HUES64 (cell line): ENCODE results near the gene PLCB1.

Source experiments
- H3K27ac ChIP-seq: 2 replicates; pipeline ENCODE4 v1.7.0; 2013; ENCODE audit warnings: low read depth, low read length, inconsistent platforms
- H3K27me3 ChIP-seq: 2 replicates; pipeline ENCODE4 v1.6.1; 2013; ENCODE audit warnings: mild to moderate bottlenecking, low read length; ENCODE audit not compliant: insufficient read depth
- H3K36me3 ChIP-seq: 2 replicates; pipeline ENCODE4 v1.6.1; 2013; ENCODE audit warnings: mild to moderate bottlenecking, low read length; ENCODE audit not compliant: insufficient read depth
- H3K4me1 ChIP-seq: 2 replicates; pipeline ENCODE4 v1.6.1; 2013; ENCODE audit warnings: mild to moderate bottlenecking, low read length, moderate library complexity; ENCODE audit not compliant: insufficient read depth
- H3K4me3 ChIP-seq: 2 replicates; pipeline ENCODE4 v1.5.1; 2013; ENCODE audit warnings: mild to moderate bottlenecking, low read length, moderate library complexity
- H3K9ac ChIP-seq: 2 replicates; pipeline ENCODE4 v1.6.1; 2013; ENCODE audit warnings: mild to moderate bottlenecking, low read depth, low read length
- H3K9me3 ChIP-seq: 2 replicates; pipeline ENCODE4 v1.6.1; 2013; ENCODE audit warnings: low read depth, low read length; ENCODE audit not compliant: insufficient read depth
- WGBS: fragments of 150-250, 120-280 bp; methylation state at CpG from one replicate; pipeline ENCODE4 v1.1.7; 2013; ENCODE audit warnings: missing lambda C conversion rate; 5-methylcytosine and 5-hydroxymethylcytosine counted together

Gene PLCB1

GRCh38 chr20:8875586-8875985 is 743.5 kb downstream of the PLCB1 start:
- no peaks in the 10 kb centered on the region for H3K4me1 ChIP-seq
- H3K36me3 ChIP-seq: no peaks in the 10 kb centered on the region
- no peaks in the 10 kb centered on the region for H3K9me3 ChIP-seq
- H3K27ac ChIP-seq: no peak overlapping the region
- H3K4me3 ChIP-seq: no peak overlapping the region
- H3K9ac ChIP-seq: no peak overlapping the region
- no peaks in the 10 kb centered on the region for H3K27me3 ChIP-seq

DNA sequence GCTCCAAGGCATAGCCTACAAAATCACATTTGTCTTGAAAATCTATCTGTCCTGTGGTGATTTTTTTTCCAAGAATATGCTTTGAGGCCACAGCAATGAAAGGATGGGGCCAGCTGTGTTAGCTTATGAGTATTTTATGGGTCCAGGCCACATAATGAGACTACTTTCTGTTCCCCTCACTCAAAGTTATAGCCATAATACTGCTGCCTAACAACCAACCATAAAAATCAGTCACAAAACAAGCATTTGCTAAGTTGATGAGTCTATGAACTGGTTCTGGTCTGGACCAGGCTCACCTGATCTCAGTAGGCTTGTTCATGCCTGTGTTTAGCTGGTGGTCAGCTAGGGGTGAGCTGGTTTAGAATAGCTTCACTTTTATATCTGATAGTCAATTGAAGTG is 744.3 kb downstream of the PLCB1 start:
- Histone ChIP-seq H3K4me1 (no peaks in the 10 kb centered on the region), H3K36me3 (no peaks in the 10 kb centered on the region), H3K9me3 (no peaks in the 10 kb centered on the region), H3K27ac (no peak overlapping the region), H3K27me3 (no peaks in the 10 kb centered on the region), H3K9ac (no peak overlapping the region), H3K4me3 (no peak overlapping the region)

GRCh38 chr20:8877294-8877693 is 745.2 kb downstream of the PLCB1 start:
- Histone ChIP-seq H3K27ac (no peak overlapping the region), H3K36me3 (no peaks in the 10 kb centered on the region), H3K27me3 (no peaks in the 10 kb centered on the region), H3K4me1 (no peaks in the 10 kb centered on the region), H3K9me3 (no peaks in the 10 kb centered on the region), H3K4me3 (no peak overlapping the region), H3K9ac (no peak overlapping the region)
- WGBS: 90% methylated on average over 1 of the region's 2 CpGs

DNA sequence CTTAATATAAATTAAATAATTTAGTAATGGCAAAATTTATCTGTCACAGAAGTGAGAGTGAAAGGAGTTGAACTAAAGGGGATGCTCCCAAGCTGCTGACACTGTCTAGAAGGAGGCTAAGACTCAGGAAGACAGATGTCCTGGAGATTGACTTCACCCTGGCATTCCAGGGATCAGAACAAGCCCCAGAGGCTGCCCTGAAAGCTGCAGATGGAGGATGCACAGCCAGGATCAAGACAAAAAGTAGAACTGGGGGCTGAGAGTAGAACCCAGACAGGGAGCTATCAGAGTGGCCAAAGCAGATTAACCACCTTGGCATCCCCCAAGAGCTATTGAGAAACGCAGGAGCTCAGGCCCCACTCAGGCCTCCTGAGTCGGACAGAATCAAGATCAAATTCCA is 747.6 kb downstream of the PLCB1 start:
- no peaks in the 10 kb centered on the region for H3K9me3 ChIP-seq
- no peak overlapping the region for H3K9ac ChIP-seq
- no peak overlapping the region for H3K4me3 ChIP-seq
- WGBS: 93% methylated on average over 2 of the region's 2 CpGs
- no peaks in the 10 kb centered on the region for H3K4me1 ChIP-seq
- H3K27ac ChIP-seq: no peak overlapping the region
- no peaks in the 10 kb centered on the region for H3K36me3 ChIP-seq
- H3K27me3 ChIP-seq: no peaks in the 10 kb centered on the region

DNA sequence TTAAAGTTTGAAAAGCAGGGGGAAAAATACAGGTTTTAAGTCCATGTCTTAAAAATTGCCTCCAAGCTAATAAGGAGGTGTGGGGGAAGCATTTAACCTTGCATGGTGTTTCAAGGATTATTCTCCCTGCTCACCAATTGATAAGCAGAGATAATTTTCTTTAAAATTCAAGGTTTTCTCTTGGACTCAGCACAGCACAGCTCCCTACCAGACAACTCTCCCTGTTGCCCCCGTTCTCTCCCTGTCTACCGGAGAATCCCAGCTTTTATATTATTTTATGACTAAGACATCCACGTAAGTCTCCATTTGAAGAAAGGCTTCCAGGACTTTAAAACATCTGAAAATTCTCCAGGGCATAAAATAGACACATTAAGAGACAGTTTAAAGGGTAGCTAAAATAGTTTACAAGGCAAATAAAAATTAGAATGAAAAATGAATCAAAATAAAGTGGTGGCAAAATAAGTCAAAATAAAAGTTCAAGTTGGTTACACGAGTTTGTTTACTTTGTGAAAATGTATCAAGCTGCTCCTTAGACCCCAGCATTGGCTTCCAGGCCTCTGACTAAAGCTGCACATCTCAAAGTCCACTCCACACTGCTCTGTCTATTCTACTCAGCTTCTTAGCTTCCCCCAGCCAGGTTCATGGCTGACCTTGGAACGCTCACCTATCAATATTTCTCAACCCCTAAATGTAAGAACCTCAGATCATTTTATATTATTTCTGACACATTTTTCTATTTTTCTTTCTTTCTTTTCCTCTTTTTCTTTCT is 748.2 kb downstream of the PLCB1 start:
- H3K4me3 ChIP-seq: no peak overlapping the region
- H3K9me3 ChIP-seq: no peaks in the 10 kb centered on the region
- no peaks in the 10 kb centered on the region for H3K4me1 ChIP-seq
- no peaks in the 10 kb centered on the region for H3K36me3 ChIP-seq
- H3K27ac ChIP-seq: no peak overlapping the region
- H3K27me3 ChIP-seq: no peaks in the 10 kb centered on the region
- WGBS: 92% methylated on average over 5 of the region's 5 CpGs
- H3K9ac ChIP-seq: no peak overlapping the region

DNA sequence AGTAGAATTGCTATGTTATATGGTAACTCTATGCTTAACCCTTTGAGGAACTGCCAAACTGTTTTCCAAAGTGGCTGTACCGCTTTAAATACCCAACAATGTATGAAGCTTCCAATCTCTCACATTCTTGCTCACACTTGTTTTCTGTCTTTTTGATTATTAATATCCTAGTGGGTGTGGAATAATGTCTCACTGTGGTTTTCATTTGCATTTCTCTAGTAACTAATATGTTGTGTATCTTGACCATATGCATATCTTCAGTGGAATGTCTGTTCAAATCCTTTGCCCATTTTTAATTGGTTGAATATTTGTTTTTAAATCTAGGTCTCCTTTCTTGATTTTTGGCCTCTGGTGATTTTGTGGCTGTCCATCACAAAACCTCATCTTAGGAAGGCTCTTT is 759.0 kb downstream of the PLCB1 start:
- peaks cover 18% of the 10 kb centered on the region for H3K9me3 ChIP-seq
- H3K27me3 ChIP-seq: no peaks in the 10 kb centered on the region
- H3K4me3 ChIP-seq: no peak overlapping the region
- 100% methylated on average over 1 of the region's 1 CpG for WGBS
- H3K9ac ChIP-seq: no peak overlapping the region
- H3K36me3 ChIP-seq: no peaks in the 10 kb centered on the region
- no peak overlapping the region for H3K27ac ChIP-seq
- H3K4me1 ChIP-seq: no peaks in the 10 kb centered on the region

GRCh38 chr20:8895472-8895871 is 763.4 kb downstream of the PLCB1 start:
- H3K27me3 ChIP-seq: no peaks in the 10 kb centered on the region
- no peaks in the 10 kb centered on the region for H3K36me3 ChIP-seq
- H3K9me3 ChIP-seq: peaks cover 23% of the 10 kb centered on the region

DNA sequence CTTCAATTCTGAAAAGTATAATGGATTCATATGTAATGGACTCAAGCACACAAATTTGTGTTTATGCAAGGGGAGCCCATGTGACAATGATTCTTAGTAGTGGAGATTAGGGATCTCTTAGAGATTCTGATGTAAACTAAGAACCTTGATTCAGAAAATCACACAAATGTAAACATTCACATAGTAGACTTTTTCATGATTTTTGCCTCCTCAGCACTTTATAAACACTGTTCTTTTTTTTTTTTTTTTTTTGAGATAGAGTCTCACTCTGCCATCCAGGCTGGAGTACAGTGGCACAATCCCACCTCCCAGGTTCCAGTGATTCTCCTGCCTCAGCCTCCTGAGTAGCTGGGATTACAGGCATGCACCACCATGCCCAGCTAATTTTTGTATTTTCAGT is 766.8 kb downstream of the PLCB1 start:
- H3K4me3 ChIP-seq: no peak overlapping the region
- peaks cover 14% of the 10 kb centered on the region for H3K4me1 ChIP-seq
- no peaks in the 10 kb centered on the region for H3K27me3 ChIP-seq
- H3K27ac ChIP-seq: no peak overlapping the region
- peaks cover 23% of the 10 kb centered on the region for H3K9me3 ChIP-seq
- no peak overlapping the region for H3K9ac ChIP-seq
- H3K36me3 ChIP-seq: no peaks in the 10 kb centered on the region

More at GRCh38 chr20:8895472-8895871, 763.4 kb downstream of the PLCB1 start:
- no peaks in the 10 kb centered on the region for H3K4me1 ChIP-seq
- no peak overlapping the region for H3K27ac ChIP-seq
- no peak overlapping the region for H3K9ac ChIP-seq
- H3K4me3 ChIP-seq: no peak overlapping the region

DNA sequence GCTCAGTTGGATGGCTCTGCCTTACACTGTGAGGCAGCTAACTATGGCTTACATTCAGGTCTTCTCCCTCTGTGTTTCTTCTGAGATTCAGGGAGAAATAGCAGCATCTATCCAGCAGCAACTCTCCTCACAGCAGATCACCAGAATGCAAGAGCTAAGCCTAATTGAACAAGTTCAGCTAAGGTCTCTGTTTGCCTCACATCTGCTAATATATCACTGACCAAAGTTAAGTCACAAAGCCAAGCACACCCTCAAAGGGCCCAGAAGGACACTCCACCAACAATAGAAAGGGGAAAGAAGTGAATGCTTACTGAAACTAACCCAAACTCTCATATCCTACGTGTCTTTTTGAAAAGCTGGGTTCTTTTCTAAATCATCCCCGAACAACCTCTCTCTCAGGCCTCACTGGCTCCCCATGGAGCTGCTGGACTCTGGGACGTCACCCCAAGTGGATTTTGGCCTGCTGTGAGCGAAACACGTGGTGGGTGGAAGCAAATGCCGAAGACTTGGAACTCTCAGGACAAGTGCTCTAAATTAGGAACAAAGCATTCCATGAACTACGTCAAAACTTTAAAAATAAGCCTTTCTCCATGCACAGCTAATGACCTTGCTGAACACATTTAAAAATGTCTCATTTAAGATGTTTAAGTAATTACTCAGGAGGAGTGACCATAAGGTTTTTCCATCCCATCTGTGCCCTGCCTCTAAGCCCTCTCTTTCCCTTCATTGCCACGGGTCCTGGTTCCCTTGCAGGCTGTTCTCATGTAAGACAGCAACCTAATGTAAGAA is 769.4 kb downstream of the PLCB1 start:
- Histone ChIP-seq H3K4me1 (peaks cover 17% of the 10 kb centered on the region), H3K27me3 (no peaks in the 10 kb centered on the region), H3K36me3 (no peaks in the 10 kb centered on the region), H3K4me3 (no peak overlapping the region), H3K9me3 (peaks cover 3% of the 10 kb centered on the region; the same call in 1 of the 2 replicates), H3K27ac (no peak overlapping the region), H3K9ac (no peak overlapping the region)
- WGBS: 79% methylated on average over 8 of the region's 8 CpGs

- WGBS: 95% methylated on average over 2 of the region's 2 CpGs
- no peak overlapping the region for H3K4me3 ChIP-seq
- H3K9ac ChIP-seq: no peak overlapping the region
- no peaks in the 10 kb centered on the region for H3K9me3 ChIP-seq
- H3K4me1 ChIP-seq: peaks cover 17% of the 10 kb centered on the region
- H3K36me3 ChIP-seq: no peaks in the 10 kb centered on the region
- no peaks in the 10 kb centered on the region for H3K27me3 ChIP-seq
- H3K27ac ChIP-seq: no peak overlapping the region
Observed at GRCh38 chr20:8903655-8904605, 771.9 kb downstream of the PLCB1 start.

- peaks cover 8% of the 10 kb centered on the region for H3K4me1 ChIP-seq
- no peak overlapping the region for H3K27ac ChIP-seq
- no peak overlapping the region for H3K9ac ChIP-seq
- no peak overlapping the region for H3K4me3 ChIP-seq
- H3K27me3 ChIP-seq: no peaks in the 10 kb centered on the region
- H3K36me3 ChIP-seq: no peaks in the 10 kb centered on the region
- H3K9me3 ChIP-seq: 0 out of 2 replicates have a peak, but pooled peaks cover 5% of the 10 kb centered on the region
Observed at GRCh38 chr20:8909596-8909995, 777.5 kb downstream of the PLCB1 start.
